DND-41 (cell line): Measurements from ENCODE around the gene SLC39A12.

Experiments used
- ATAC-seq: fragments of 200-7000 bp; cut with Tn5 transposase; 3 replicates; pipeline ENCODE4 v1.9.1; 2021; ENCODE audit warnings: low read depth; ENCODE audit not compliant: insufficient read depth
- DNase-seq: peaks from one replicate; pipeline ENCODE4 v3.0.0-alpha.2; 2020
- H2AFZ ChIP-seq: 2 replicates; pipeline ENCODE4 v1.6.0; 2012; ENCODE audit warnings: low read depth, low read length
- H3K27ac ChIP-seq: 2 replicates; pipeline ENCODE4 v1.5.1; 2012; ENCODE audit warnings: low read length, inconsistent platforms
- H3K27me3 ChIP-seq: fragments of 200-600 bp; sonication (generic); 2 replicates; pipeline ENCODE4 v1.6.0; 2012; ENCODE audit warnings: low read length, mild to moderate bottlenecking, inconsistent platforms; ENCODE audit not compliant: insufficient read depth, poor library complexity
- H3K36me3 ChIP-seq: 2 replicates; pipeline ENCODE4 v1.5.1; 2012; ENCODE audit warnings: low read length, inconsistent platforms; ENCODE audit not compliant: insufficient read depth
- H3K4me1 ChIP-seq: 2 replicates; pipeline ENCODE4 v1.5.1; 2012; ENCODE audit warnings: mild to moderate bottlenecking, low read length; ENCODE audit not compliant: insufficient read depth
- H3K4me2 ChIP-seq: 2 replicates; pipeline ENCODE4 v1.6.0; 2012; ENCODE audit warnings: mild to moderate bottlenecking, moderate library complexity, low read length, inconsistent platforms; ENCODE audit not compliant: insufficient read depth
- H3K4me3 ChIP-seq, 2 experiments: fragments of 200-600 bp in 1 of 2; shearing (Covaris generic) in 1 of 2; 2 replicates each; pipeline ENCODE4 v1.5.1; 2012 to 2016; ENCODE audit warnings: inconsistent platforms in 2 of 2, low read length in 2 of 2, mild to moderate bottlenecking in 2 of 2, low read depth in 1 of 2, moderate library complexity in 1 of 2
- H3K79me2 ChIP-seq: 2 replicates; pipeline ENCODE4 v1.6.0; 2012; ENCODE audit warnings: low read length, inconsistent platforms; ENCODE audit not compliant: insufficient read depth
- H3K9ac ChIP-seq: 2 replicates; pipeline ENCODE4 v1.6.0; 2012; ENCODE audit warnings: low read depth, mild to moderate bottlenecking, inconsistent platforms, low read length, moderate library complexity
- H3K9me3 ChIP-seq: 2 replicates; pipeline ENCODE4 v1.5.1; 2012; ENCODE audit warnings: low read length, moderate library complexity, mild to moderate bottlenecking, inconsistent platforms; ENCODE audit not compliant: insufficient read depth, severe bottlenecking
- H4K20me1 ChIP-seq: 2 replicates; pipeline ENCODE4 v1.6.0; 2012; ENCODE audit warnings: low read length; ENCODE audit not compliant: insufficient read depth
- EZH2 ChIP-seq: IDR thresholded peaks from 3 replicates; pipeline ENCODE4 v1.6.1; 2012; ENCODE audit warnings: borderline replicate concordance, low read depth, mild to moderate bottlenecking, moderate library complexity, low read length, inconsistent platforms; ENCODE audit not compliant: severe bottlenecking
- TF ChIP-seq, protein P1 (sequence below): IDR thresholded peaks from 2 replicates; pipeline ENCODE4 v1.5.1; 2012; ENCODE audit warnings: borderline replicate concordance, low read length, moderate library complexity, mild to moderate bottlenecking; ENCODE audit not compliant: poor library complexity, severe bottlenecking; ENCODE audit errors: extremely low read depth

SLC39A12 gene

DNA sequence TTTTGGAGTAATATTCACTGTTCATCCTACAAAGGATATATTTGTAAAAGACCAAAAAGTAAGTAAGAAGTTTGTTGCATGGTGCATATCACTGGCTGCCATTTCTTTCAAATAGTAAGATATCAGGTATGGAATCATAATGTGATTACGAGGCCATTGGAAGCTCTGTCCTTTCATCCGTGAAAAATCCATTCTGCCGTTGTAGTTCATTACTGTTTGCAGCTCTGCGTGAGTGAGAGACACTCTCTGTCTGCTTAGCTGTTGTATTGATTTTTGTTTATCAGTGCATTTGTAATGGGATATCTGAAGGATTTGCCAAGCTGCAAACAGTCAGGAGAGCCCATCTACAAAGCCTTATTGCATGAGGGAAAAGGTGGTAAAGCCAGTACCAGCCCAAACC, 44.1 kb upstream of the SLC39A12 start:
- H3K4me3 ChIP-seq: no peak overlapping the region
- no peaks in the 10 kb centered on the region for H3K4me1 ChIP-seq
- no peak overlapping the region for H3K4me2 ChIP-seq
- H3K9ac ChIP-seq: no peak overlapping the region
- H3K79me2 ChIP-seq: no peaks in the 10 kb centered on the region
- no peaks in the 10 kb centered on the region for H4K20me1 ChIP-seq
- TF ChIP-seq, protein P1, sequence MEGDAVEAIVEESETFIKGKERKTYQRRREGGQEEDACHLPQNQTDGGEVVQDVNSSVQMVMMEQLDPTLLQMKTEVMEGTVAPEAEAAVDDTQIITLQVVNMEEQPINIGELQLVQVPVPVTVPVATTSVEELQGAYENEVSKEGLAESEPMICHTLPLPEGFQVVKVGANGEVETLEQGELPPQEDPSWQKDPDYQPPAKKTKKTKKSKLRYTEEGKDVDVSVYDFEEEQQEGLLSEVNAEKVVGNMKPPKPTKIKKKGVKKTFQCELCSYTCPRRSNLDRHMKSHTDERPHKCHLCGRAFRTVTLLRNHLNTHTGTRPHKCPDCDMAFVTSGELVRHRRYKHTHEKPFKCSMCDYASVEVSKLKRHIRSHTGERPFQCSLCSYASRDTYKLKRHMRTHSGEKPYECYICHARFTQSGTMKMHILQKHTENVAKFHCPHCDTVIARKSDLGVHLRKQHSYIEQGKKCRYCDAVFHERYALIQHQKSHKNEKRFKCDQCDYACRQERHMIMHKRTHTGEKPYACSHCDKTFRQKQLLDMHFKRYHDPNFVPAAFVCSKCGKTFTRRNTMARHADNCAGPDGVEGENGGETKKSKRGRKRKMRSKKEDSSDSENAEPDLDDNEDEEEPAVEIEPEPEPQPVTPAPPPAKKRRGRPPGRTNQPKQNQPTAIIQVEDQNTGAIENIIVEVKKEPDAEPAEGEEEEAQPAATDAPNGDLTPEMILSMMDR: no peak
- no peak for TF ChIP-seq EZH2
- peaks cover 3% of the 10 kb centered on the region for H3K27me3 ChIP-seq
- no peak for ATAC-seq
- H3K27ac ChIP-seq: no peak overlapping the region
- no peak overlapping the region for H2AFZ ChIP-seq
- H3K9me3 ChIP-seq: no peaks in the 10 kb centered on the region
- no peak for DNase-seq
- H3K36me3 ChIP-seq: no peaks in the 10 kb centered on the region

DNA sequence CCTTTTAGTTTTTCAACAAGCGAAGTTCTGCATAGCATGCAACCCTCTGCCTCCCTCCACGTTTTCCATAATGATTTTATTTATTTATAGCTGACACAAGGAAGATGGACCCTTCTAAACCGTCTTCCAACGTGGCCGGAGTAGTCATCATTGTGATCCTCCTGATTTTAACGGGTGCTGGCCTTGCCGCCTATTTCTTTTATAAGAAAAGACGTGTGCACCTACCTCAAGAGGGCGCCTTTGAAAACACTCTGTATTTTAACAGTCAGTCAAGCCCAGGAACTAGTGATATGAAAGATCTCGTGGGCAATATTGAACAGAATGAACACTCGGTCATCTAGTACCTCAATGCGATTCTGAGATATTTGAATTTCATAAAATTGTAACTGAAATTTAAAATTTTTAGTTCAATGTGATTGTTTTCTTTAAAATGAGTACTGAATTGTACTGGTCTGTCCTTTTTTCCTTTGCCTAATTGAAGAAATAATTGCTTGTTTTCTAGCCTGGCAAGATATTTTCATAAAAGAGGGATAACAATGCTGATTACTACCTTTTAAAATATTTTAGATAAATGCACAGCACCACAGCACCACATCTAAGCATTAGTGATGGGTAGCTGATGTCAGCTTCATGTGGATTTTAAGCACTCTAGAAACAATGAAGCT, 41.5 kb upstream of the SLC39A12 start:
- H3K4me3 ChIP-seq: no peak overlapping the region

DNA sequence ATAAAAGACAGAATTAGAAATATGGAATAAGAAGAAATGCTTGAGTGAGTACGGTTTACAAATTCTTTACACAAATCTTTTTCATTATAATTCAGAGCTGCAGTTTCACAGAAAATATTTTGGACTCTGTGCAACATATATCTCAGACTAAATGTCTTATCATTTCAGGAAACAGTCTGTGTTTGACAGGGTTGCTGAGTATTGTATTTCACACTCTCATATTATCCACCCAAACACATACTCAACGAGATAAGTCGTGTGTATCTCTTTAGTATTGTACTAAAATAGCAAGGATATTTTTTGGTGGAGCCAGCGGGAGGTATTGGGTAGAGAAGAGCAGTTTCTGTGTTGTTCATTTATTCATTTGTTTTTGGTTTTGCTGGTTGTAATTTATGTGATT, 39.0 kb upstream of the SLC39A12 start:
- H4K20me1 ChIP-seq: no peaks in the 10 kb centered on the region
- H3K9ac ChIP-seq: no peak overlapping the region
- no peaks in the 10 kb centered on the region for H3K79me2 ChIP-seq
- no peak for ATAC-seq
- H3K27ac ChIP-seq: no peak overlapping the region
- H3K36me3 ChIP-seq: no peaks in the 10 kb centered on the region
- no peak for DNase-seq
- H3K4me1 ChIP-seq: no peaks in the 10 kb centered on the region
- TF ChIP-seq, protein P1: no peak
- no peak for TF ChIP-seq EZH2
- no peaks in the 10 kb centered on the region for H3K27me3 ChIP-seq
- H3K4me2 ChIP-seq: no peak overlapping the region
- no peak overlapping the region for H3K4me3 ChIP-seq
- no peak overlapping the region for H2AFZ ChIP-seq
- no peaks in the 10 kb centered on the region for H3K9me3 ChIP-seq

More for the DNA sequence above, 41.5 kb upstream of the SLC39A12 start:
- Histone ChIP-seq H4K20me1 (no peaks in the 10 kb centered on the region), H3K4me2 (no peak overlapping the region), H3K4me1 (no peaks in the 10 kb centered on the region), H3K27ac (no peak overlapping the region), H3K9me3 (no peaks in the 10 kb centered on the region), H3K9ac (no peak overlapping the region), H2AFZ (no peak overlapping the region), H3K79me2 (no peaks in the 10 kb centered on the region), H3K36me3 (no peaks in the 10 kb centered on the region), H3K27me3 (peaks cover 3% of the 10 kb centered on the region)
- no peak for TF ChIP-seq EZH2
- TF ChIP-seq, protein P1: peak; percentile 58
- ATAC-seq (peak; percentile 62; the same call in 2 of the 3 replicates), DNase-seq (peak; percentile 35)
